IMR-90 (cell line): Measurements from ENCODE around the gene HCLS1. TPM values are rescaled to one million over a fixed set of nuclear protein-coding genes. Genes with fewer than 3 reads are reported as not detected.
"Not testable (repeated sequence)": the region's sequence is repeated elsewhere in the genome, so short reads cannot be mapped to it uniquely, and the experiment has no call there.

Source experiments
- ATAC-seq: fragments of 200-7000 bp; cut with Tn5 transposase; 2 replicates; pipeline ENCODE4 v1.9.1; 2020; ENCODE audit warnings: low read depth, mild to moderate bottlenecking, moderate library complexity
- BruUV-seq: library from RNA; stranded (reverse); fragments of 400-500 nt; replicated peaks from 2 replicates; lab custom pipeline; 2021; lab: Mats Ljungman, UMichigan
- CTCF ChIA-PET: fragments of 300-600 bp; formaldehyde crosslinking; extraction: SDS; loops from one replicate; lab custom pipeline; 2021; ENCODE audit warnings: antibody characterized with exemption; lab: Yijun Ruan, JAX
- POLR2A ChIA-PET: fragments of 300-600 bp; sonication (Branson Sonifier 250); formaldehyde crosslinking; loops from one replicate; lab custom pipeline; 2022; ENCODE audit warnings: antibody characterized with exemption; ENCODE audit not compliant: unreplicated experiment; lab: Charles Lee
- DNase-seq: peaks from one replicate; pipeline ENCODE4 v3.0.0; 2013
- H2AFZ ChIP-seq: replicated peaks from 2 replicates; pipeline ENCODE3; 2013; ENCODE audit warnings: low read length, mild to moderate bottlenecking; ENCODE audit not compliant: poor library complexity
- H2AK5ac ChIP-seq: 2 replicates; pipeline ENCODE4 v1.6.1; 2013; ENCODE audit warnings: low read depth, low read length, inconsistent platforms
- H2AK9ac ChIP-seq: replicated peaks from 2 replicates; pipeline ENCODE3; 2013; ENCODE audit warnings: mild to moderate bottlenecking, low read depth, low read length, moderate library complexity; ENCODE audit not compliant: poor library complexity
- H2BK120ac ChIP-seq: 2 replicates; pipeline ENCODE4 v1.6.1; 2013; ENCODE audit warnings: low read depth, low read length, inconsistent platforms
- H2BK15ac ChIP-seq: 3 replicates; pipeline ENCODE4 v1.6.1; 2013; ENCODE audit warnings: low read depth, low read length, inconsistent platforms
- H2BK20ac ChIP-seq: 2 replicates; pipeline ENCODE4 v1.6.1; 2013; ENCODE audit warnings: low read depth, mild to moderate bottlenecking, inconsistent platforms, low read length, moderate library complexity
- H2BK5ac ChIP-seq: 2 replicates; pipeline ENCODE4 v1.6.1; 2013; ENCODE audit warnings: mild to moderate bottlenecking, low read depth, low read length, inconsistent platforms; ENCODE audit not compliant: poor library complexity, severe bottlenecking
- H3K14ac ChIP-seq: replicated peaks from 2 replicates; pipeline ENCODE4 v1.6.1; 2013; ENCODE audit warnings: low read depth, low read length, inconsistent platforms
- H3K18ac ChIP-seq: 2 replicates; pipeline ENCODE4 v1.6.1; 2013; ENCODE audit warnings: low read depth, low read length, control low read depth
- H3K23ac ChIP-seq: 2 replicates; pipeline ENCODE4 v1.6.1; 2013; ENCODE audit warnings: low read depth, low read length, inconsistent platforms
- H3K27ac ChIP-seq: 2 replicates; pipeline ENCODE4 v1.5.1; 2013; ENCODE audit warnings: mild to moderate bottlenecking, control low read depth, low read length; ENCODE audit not compliant: insufficient read depth
- H3K27me3 ChIP-seq: 2 replicates; pipeline ENCODE4 v1.6.1; 2013; ENCODE audit warnings: low read length; ENCODE audit not compliant: control insufficient read depth, insufficient read depth
- H3K36me3 ChIP-seq: 2 replicates; pipeline ENCODE4 v1.6.1; 2013; ENCODE audit warnings: low read length, mixed read lengths; ENCODE audit not compliant: control insufficient read depth, insufficient read depth
- H3K4ac ChIP-seq: 2 replicates; pipeline ENCODE4 v1.6.1; 2013; ENCODE audit warnings: low read depth, low read length, inconsistent platforms
- H3K4me1 ChIP-seq: 2 replicates; pipeline ENCODE4 v1.6.1; 2013; ENCODE audit warnings: low read length, mixed read lengths; ENCODE audit not compliant: control insufficient read depth, insufficient read depth
- H3K4me2 ChIP-seq: 2 replicates; pipeline ENCODE4 v1.6.1; 2013; ENCODE audit warnings: low read depth, mild to moderate bottlenecking, control low read depth, low read length, moderate library complexity
- H3K4me3 ChIP-seq: 2 replicates; pipeline ENCODE4 v1.5.1; 2013; ENCODE audit warnings: low read depth, mild to moderate bottlenecking, control low read depth, low read length, moderate library complexity; ENCODE audit not compliant: insufficient read depth
- H3K56ac ChIP-seq: 2 replicates; pipeline ENCODE4 v1.6.1; 2013; ENCODE audit warnings: low read length, inconsistent platforms; ENCODE audit not compliant: insufficient read depth; ENCODE audit errors: extremely low read depth
- H3K79me1 ChIP-seq, 2 experiments: 2 replicates each; pipeline ENCODE4 v1.6.1; 2013; ENCODE audit warnings: low read length in 2 of 2, inconsistent platforms in 1 of 2, low read depth in 1 of 2
- H3K9ac ChIP-seq: 2 replicates; pipeline ENCODE4 v1.6.1; 2013; ENCODE audit warnings: low read depth, low read length, control low read depth
- H3K9me1 ChIP-seq: 2 replicates; pipeline ENCODE4 v1.6.1; 2013; ENCODE audit warnings: low read length, inconsistent platforms; ENCODE audit not compliant: insufficient read depth
- H3K9me3 ChIP-seq: 2 replicates; pipeline ENCODE4 v1.6.1; 2013; ENCODE audit warnings: low read length; ENCODE audit not compliant: control insufficient read depth, insufficient read depth
- H4K20me1 ChIP-seq: 2 replicates; pipeline ENCODE4 v1.6.1; 2013; ENCODE audit warnings: low read length, inconsistent platforms; ENCODE audit not compliant: insufficient read depth
- H4K5ac ChIP-seq: 2 replicates; pipeline ENCODE4 v1.6.1; 2013; ENCODE audit warnings: mild to moderate bottlenecking, low read depth, low read length, control low read depth
- H4K8ac ChIP-seq, 2 experiments: 2 replicates each; pipeline ENCODE4 v1.6.1; 2013; ENCODE audit warnings: low read depth in 2 of 2, low read length in 2 of 2, control low read depth in 1 of 2, inconsistent platforms in 1 of 2
- H4K91ac ChIP-seq: 2 replicates; pipeline ENCODE4 v1.6.1; 2013; ENCODE audit warnings: low read depth, low read length, inconsistent platforms; ENCODE audit not compliant: insufficient read depth
- MAZ ChIP-seq: IDR thresholded peaks from 2 replicates; pipeline ENCODE4 v1.6.1; 2012; ENCODE audit warnings: low read depth, mild to moderate bottlenecking, low read length, improper control_type of control experiment, moderate library complexity, borderline replicate concordance
- WGBS, 2 experiments: methylation state at CpG; one replicate each; pipeline versions ENCODE4 v1.1.5 to v1.1.7; 2013; ENCODE audit warnings: missing lambda C conversion rate in 2 of 2; ENCODE audit not compliant: insufficient read length in 1 of 2; ENCODE audit errors: extremely low coverage in 2 of 2; 5-methylcytosine and 5-hydroxymethylcytosine counted together
- dilution Hi-C: fragments of 300-500 bp; cut with HindIII; formaldehyde crosslinking; loops from one replicate; pipeline ENCODE4 v1.14.3; 2018; ENCODE audit warnings: low sequenced_read_pairs; ENCODE audit not compliant: unreplicated experiment
- in situ Hi-C: fragments of 300-500 bp; cut with MboI; formaldehyde crosslinking; loops from 3 replicates; pipeline ENCODE4 v1.14.3; 2019; ENCODE audit warnings: low sequenced_read_pairs, inconsistent platforms, mixed read lengths
- intact Hi-C: fragments of 100-400 bp; cut with micrococcal nuclease; formaldehyde crosslinking; loops from 2 replicates; pipeline ENCODE4 v1.10.0; 2022
- polyA plus RNA-seq, 3 experiments: library from polyadenylated mRNA; depleted of rRNA; stranded (reverse); fragments of >200 nt; gene quantifications; 2 replicates each; pipeline ENCODE4 v1.2.3, GENCODE V29; 2012; ENCODE audit warnings: low replicate concordance in 1 of 3
- total RNA-seq: library from RNA; depleted of rRNA; stranded (reverse); fragments of >200 nt; gene quantifications from 2 replicates; pipeline ENCODE4 v1.2.3, GENCODE V29; 2012

Gene HCLS1
- total and polyA plus RNA-seq, 2 of the 4 experiments (the other 2 are of a cell fraction), result 0.54 to 0.67 TPM

GRCh38 chr3:121594850-121595249, 65.9 kb downstream of the HCLS1 start:
- in situ Hi-C loops, result no loop called here

GRCh38 chr3:121593806-121594205, 66.9 kb downstream of the HCLS1 start:
- H3K56ac ChIP-seq, H2BK120ac ChIP-seq, H3K79me1 ChIP-seq, BruUV-seq, H3K4ac ChIP-seq, H4K20me1 ChIP-seq, H3K27ac ChIP-seq, H2BK15ac ChIP-seq, dilution Hi-C loops, H2AK9ac ChIP-seq, H2AK5ac ChIP-seq, H3K18ac ChIP-seq, H2BK5ac ChIP-seq, H3K4me2 ChIP-seq, H2AFZ ChIP-seq, H3K14ac ChIP-seq, H4K5ac ChIP-seq, H3K23ac ChIP-seq, H4K91ac ChIP-seq, H3K4me1 ChIP-seq, H3K9me1 ChIP-seq, H3K36me3 ChIP-seq, H2BK20ac ChIP-seq, H3K27me3 ChIP-seq, H4K8ac ChIP-seq, DNase-seq, H3K9me3 ChIP-seq, ATAC-seq, H3K4me3 ChIP-seq, H3K9ac ChIP-seq, POLR2A ChIA-PET, intact Hi-C loops, CTCF ChIA-PET, in situ Hi-C loops: not testable (repeated sequence)
- no CpG with 5 or more reads among the region's 4 CpGs for WGBS, 2 experiments

More at GRCh38 chr3:121594850-121595249, 65.9 kb downstream of the HCLS1 start:
- Histone ChIP-seq H3K27ac (no peak overlapping the region), H3K9me1 (no peaks in the 10 kb centered on the region), H3K4ac (no peak overlapping the region), H4K91ac (no peak overlapping the region), H3K79me1 (no peaks in the 10 kb centered on the region), H3K36me3 (no peaks in the 10 kb centered on the region), H4K5ac (no peak overlapping the region), H3K4me2 (no peak overlapping the region), H3K14ac (no peak overlapping the region), H3K56ac (no peak overlapping the region), H2BK15ac (no peak overlapping the region), H3K23ac (no peak overlapping the region), H4K20me1 (no peaks in the 10 kb centered on the region), H4K8ac (no peak overlapping the region), H2AK5ac (no peak overlapping the region), H3K27me3 (peaks cover 5% of the 10 kb centered on the region), H3K18ac (no peak overlapping the region), H2BK20ac (no peak overlapping the region), H3K9me3 (no peaks in the 10 kb centered on the region), H3K4me1 (no peaks in the 10 kb centered on the region), H2BK5ac (no peak overlapping the region), H3K4me3 (no peak overlapping the region), H2BK120ac (no peak overlapping the region), H2AFZ (no peak overlapping the region), H2AK9ac (no peak overlapping the region), H3K9ac (no peak overlapping the region)
- dilution Hi-C loops, result no loop called here
- BruUV-seq, result no TSS peak
- no peak for DNase-seq
- TF ChIP-seq MAZ, result no peak
- ChIA-PET CTCF (no interaction called here), POLR2A (no interaction called here)
- no peak for ATAC-seq
- no CpG with 5 or more reads among the region's 2 CpGs for WGBS, 2 experiments
- intact Hi-C loops, result no loop called here
